ENCODE data around the gene CEP95.
A peak's percentile ranks its signal among the peaks of the same experiment; 100 is the strongest.
"Not testable (repeated sequence)": the region's sequence is repeated elsewhere in the genome, so short reads cannot be mapped to it uniquely, and the experiment has no call there.

Gene CEP95, protein sequence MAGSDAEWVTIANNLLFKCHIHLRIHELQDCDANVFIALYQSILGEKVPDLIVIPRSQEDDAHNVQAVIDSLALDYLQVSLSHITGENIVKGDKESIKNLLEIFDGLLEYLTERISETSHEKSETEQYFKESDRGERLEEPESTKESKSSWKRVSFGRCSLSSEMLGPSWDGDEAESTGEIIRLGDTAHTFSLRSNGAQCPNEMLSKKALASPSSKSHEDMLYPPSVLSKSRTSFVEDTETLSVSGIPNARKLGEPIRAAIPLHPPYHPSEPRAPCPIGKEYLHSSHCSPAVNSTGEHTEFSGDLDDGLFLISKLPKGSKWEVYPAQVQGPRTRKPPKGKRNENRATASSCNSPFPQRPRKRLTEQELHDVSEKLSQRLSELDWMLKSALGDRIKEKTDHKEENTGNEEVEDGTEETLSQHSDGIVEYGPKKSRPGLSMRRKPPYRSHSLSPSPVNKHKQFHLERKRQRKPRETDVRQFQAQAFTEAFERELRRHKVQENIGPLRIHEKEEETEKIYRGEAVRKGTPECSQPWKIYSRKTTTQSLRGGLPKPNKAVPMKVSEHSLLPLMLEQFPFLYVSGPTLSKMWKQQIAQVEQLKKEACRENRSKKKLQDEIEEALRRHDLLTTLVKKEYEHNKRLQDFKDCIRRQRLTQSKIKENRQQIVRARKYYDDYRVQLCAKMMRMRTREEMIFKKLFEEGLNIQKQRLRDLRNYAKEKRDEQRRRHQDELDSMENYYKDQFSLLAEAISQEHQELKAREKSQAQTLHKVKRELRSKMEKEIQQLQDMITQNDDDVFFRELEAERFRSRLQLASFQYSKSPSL

DNA sequence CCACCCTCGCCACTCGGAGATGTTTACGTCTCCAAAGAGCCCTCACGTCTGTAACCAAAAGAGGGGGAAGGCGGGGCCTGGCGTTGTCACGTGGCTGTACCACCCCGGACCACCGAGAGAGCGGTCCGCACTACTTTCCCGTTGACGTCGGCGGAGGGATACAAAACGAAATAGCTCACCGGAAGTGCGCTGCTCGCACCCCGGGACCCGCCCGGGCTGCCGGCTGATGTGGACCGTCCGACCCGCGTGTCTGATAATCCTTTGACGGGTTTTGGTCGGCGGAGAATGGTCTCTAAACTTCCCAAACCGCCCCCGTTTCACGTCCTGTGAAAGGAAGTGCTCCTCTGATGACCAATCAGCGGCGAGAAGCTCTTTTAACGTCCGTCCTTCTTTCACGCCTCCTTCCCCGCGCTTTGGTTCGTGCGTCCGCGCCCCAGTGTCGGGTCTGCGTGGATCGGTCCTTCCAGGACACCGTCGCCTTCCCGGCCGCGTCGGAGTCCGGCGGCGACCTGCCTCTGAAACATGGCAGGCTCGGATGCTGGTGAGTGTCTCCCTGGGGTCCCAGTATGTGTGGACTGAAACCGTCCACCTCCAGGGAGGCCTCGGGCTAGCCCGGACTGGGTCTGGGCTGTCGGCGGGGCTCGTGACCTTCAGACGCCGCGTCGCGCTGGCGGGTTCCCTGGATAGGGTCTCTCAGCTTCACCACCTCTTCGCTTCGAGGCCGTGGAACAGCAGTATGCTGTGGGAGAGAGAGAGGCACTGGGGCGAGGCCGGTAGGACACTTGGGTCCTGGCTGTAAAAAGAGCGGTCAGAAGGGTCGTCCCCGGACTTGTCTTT, at the start of gene CEP95:
CEP95 (plus strand) TSS at position 402 of the 837 bp plus-strand sequence; CDS start at position 523, 121 bp downstream.
- peak; percentile 93 for DNase-seq (ENCODE audit: low read depth in 2 of 2)

DNA sequence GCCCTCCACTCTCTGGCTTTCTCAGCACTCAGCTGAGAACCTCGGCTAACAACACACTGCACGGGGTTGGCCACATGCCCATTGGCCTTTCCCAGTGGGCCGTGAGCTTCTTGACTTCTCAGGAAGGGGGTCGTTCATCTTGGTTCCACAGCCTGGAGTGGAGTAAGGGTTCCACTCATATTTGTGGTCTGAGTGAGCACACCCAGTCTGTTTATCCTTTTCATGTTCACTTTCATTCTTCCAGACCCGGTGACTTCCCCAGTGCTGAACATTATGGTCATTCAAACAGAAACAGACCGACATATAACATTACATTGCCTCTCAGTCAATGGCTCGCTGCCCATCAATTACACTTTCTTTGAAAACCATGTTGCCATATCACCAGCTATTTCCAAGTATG, 49.6 kb upstream of the CEP95 start:
- no peak for DNase-seq (ENCODE audit: low read depth in 2 of 2)

DNA sequence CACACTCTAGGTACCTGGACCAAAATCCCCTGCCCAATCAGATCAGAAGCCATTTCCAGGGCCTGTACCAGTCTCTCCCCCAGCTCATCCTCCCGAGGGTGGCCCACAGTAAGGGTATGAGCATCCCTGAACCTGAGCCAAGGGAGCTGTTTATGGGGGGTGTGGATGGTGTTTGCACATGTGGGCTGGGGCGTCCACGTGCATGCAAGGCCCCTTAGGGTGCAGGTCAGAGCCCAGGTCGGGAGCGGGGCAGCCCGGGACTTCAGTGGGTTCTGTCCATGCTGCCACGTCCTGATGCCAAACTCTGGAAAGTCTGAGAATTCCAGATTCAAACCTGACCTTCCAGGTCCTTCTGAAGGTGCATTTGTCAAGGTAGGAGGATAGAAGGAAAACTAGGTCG, 48.0 kb upstream of the CEP95 start:
- DNase-seq (ENCODE audit: low read depth in 2 of 2), result no peak

DNA sequence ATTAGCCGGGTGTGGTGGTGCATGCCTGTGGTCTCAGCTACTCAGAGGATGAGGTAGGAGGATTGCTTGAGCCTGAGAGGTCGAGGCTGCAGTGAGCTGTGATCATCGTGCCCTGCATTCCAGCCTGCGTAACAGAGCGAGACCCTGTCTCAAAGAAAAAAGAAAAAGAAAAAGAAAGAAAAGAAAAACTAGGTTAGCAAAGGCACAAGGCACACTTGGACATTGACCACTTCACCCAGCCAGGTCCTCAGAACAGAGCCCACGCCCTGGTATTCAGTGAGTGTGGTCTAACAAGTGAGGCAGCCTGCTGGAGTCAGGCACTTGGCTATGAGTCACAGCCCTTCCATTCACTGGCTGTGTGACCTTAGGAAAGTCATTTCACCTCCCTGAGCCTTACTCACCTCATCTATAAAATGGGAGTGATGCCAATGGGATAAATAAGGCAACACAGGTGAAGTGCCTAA, 47.5 kb upstream of the CEP95 start:
- DNase-seq (ENCODE audit: low read depth in 2 of 2), result no peak

DNA sequence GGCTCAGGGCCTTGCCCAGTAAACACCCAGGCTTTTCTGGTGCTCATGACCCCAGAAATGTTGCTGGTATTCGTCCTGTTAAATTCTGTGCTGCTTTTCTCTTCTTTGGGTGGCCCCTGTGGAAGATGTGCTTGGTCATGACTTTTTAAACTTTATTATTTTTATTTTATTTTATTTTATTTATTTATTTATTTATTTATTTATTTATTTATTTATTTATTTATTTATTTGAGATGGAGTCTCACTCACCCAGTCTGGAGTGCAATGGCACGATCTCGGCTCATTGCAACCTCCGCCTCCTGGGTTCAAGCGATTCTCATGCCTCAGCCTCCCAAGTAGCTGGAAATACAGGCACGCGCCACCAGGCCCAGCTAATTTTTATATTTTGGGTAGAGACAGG, 47.0 kb upstream of the CEP95 start:
- DNase-seq (ENCODE audit: low read depth in 2 of 2), result not testable (repeated sequence)

DNA sequence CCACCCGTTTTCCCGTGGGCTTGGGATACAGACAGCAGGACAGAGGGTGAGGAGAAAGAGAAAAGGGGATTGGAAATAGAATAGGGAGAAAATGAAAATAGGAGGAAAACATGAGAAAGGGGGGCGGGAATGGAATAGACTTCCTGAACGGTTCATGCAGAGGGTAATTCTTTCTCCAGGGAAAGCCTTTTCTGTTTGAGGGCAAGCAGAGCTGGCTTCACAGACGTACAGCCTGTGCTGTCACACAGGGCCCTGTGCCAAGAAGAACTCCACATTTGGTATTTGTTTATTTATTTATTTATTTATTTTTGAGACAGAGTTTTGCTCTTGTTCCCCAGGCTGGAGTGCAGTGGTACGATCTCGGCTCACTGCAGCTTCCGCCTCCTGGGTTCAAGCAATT, 45.8 kb upstream of the CEP95 start:
- DNase-seq (ENCODE audit: low read depth in 2 of 2), result no peak

DNA sequence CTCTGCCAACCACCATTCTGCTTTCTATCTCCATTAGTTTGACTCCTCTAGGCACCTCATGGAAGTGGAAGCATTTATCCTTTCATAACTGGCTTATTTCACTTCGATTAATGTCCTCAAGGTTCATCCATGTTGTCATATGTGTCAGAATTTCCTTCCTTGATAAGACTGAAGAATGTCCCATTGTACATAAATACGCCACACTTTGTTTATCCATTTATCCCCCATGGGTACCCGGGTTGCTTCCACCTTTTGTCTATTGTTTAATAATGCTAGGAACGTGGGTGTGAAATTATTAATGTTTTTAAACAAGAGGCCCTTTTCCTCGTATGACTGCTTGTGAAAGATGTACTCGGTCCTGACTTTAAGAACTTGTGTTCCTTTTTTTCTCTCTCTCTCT, 45.0 kb upstream of the CEP95 start:
- no peak for DNase-seq (ENCODE audit: low read depth in 2 of 2)

DNA sequence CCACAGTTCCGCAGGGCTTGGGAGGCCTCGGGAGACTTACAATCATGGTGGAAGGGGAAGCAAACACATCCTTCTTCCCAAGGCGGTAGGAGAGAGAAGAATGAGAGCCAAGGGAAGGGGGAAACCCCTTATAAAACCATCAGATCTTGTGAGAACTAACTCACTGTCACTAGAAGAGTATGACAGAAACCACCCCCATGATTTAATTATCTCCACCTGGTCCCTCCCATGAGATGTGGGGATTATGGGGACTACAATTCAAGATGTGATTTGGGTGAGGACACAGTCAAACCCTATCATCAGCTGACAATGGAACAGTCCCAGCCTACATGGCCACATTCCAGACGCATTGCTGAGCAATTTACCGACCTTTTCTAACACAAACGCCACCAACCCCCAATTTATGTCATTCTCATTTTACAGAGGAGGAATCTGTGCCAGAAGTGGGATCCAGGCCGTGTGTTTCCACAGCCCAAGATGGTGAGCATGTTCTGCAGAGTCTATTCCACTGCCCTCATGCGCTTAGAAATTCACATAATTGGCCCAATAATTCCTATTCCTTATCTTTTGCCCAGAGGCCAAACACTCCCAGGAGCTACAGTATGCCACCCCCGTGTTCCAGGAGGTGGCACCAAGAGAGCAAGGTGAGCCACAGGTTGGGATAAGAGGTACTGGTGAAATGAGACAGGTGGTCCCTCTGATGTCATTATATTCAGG, 40.6 kb upstream of the CEP95 start:
- DNase-seq (ENCODE audit: low read depth in 2 of 2), result no peak

DNA sequence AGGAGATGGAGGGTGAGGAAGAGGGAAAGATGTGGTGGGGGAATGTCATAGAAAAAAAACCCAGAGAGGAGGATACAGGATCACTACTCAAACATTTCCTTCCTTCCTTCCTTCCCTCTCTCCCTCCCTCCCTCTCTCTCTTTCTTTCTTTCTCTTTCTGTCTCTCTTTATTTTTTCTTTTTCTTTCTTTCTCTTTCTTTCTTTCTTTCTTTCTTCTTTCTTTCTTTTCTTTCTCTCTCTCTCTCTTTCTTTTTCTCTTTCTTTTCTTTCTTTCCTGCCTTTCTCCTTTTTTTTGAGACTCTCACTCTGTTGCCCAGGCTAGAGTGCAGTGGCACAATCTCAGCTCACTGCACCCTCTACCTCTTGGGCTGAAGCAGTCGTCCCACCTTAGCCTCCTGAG, 39.9 kb upstream of the CEP95 start:
- DNase-seq (ENCODE audit: low read depth in 2 of 2), result not testable (repeated sequence)

DNA sequence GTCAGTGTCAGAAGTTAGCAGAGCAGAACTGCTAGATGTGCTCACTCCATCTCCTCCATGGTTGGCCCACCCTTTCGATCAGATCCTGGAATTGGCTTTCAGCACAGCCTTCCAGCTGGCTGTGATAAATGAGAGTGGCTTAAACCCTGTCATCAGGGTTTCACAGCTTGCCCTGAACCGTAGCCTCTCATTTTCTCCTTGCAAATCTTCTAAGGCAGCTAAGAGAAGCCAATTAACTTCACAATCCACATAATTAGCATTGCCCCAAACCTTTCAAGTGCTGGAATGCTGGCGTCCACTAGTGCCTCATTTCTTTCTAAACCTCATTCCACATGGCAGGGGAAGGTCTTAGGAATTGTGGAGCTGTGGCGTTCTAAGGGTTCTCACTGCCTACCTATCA, 36.2 kb upstream of the CEP95 start:
- no peak for DNase-seq (ENCODE audit: low read depth in 2 of 2)

DNA sequence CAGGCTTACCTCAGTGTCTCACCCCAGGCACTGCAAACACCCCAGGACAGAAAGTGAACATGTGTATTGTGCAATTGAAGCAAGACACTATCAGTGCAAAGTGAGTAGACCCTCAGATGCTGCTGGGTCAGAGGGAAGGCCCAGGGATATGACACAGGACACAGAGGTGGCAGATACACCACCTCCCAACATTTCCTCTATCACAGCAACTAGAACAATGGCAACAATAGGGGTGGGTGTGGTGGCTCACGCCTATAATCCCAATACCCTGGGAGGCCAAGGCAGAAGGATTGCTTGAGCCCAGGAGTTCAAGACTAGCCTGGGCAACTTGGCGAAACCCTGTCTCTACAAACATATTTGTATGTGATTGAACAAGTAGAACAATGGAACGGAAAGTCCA, 35.3 kb upstream of the CEP95 start:
- no peak for DNase-seq (ENCODE audit: low read depth in 2 of 2)

DNA sequence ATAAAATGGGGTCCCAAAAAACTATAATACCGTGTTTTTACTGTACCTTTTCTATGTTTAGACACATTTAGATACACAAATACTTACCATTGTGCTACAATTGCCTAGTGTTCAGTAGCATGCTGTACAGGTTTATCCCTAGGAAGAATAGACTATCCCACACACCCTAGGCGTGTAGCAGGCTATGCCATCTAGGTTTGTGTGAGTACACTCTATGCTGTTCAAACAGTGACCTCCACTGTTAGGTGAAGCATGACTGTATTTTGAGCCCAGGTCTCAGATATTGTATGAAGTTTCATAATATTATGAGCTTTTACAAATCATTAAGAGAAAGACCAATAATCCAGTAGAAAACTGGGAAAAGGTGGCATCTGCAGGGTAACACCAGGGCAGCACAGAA, 34.2 kb upstream of the CEP95 start:
- DNase-seq (ENCODE audit: low read depth in 2 of 2), result no peak

DNA sequence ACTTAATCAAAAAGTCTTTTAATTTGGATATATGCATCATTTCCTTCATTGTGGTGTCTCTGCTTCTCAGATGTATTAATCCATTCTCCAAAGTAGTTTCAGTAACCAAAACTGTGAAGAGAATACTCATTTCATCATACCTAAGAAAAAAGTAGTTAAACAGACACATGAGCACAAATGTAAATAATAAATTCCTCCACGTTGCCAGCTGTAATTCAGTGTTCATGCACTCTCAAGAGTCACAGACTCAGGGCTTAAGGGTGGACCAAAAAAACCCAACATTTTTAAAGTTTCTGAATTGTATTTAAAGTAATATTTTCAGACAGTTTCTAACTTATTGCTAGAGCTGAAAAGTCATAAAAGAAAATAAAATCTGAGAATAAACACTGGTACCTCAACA, 28.9 kb upstream of the CEP95 start:
- DNase-seq (ENCODE audit: low read depth in 2 of 2), result no peak

DNA sequence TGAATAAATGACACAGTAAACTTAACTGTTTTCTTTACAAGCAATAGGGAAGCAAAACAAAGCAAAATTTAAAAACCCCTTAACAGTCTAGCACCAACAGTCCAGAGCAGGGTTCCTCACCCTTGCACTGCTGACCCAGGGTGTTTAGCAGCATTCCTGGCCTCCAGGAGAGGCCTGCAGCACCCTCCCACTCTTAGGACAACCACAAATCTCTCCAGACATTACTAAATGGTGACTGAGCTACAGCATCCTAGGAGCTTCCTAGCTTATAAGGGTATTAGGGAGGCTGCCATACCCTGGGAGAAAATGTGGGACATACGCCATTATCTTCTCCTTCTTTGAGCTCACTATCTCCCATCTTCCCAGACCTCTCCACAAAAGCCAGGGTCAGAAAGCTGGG, 25.8 kb upstream of the CEP95 start:
- no peak for DNase-seq (ENCODE audit: low read depth in 2 of 2)

DNA sequence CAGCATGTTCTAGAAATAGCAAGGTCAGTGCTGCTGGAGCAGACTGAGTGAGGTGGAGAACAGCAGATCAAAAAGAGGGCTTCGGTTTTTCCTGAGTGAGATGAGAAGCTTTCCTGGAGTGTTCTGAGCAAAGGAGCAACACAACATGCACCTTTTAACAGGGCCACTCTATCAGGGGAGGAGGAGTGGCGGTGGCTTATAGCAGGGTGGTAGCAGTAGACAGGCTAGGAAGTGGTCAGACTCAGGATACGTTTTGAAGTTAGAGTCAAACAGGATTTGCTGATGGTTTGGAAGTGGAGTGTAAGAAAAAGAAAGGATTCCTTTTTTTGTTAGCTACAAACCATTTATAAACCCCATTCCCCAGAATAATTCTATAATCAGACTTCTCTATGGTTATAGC, 22.4 kb upstream of the CEP95 start:
- no peak for DNase-seq (ENCODE audit: low read depth in 2 of 2)

DNA sequence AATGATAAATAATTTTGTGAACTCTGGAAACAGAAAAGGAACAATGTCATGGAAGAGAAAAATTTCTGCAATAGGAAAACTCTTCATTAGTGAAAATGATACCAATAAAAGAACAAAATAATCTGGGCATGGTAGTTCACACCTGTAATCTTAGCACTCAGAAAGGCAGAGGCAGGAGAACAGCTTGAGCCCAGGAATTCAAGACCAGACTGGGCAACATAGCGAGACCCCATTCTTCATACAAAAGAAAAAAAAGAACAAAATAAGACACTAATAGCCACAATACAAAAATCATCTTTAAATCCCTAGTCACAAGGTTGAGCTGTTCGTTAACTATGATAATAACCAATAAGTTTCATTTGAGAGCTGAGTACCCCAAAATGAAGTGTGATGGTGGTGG, 18.5 kb upstream of the CEP95 start:
- DNase-seq (ENCODE audit: low read depth in 2 of 2), result no peak

DNA sequence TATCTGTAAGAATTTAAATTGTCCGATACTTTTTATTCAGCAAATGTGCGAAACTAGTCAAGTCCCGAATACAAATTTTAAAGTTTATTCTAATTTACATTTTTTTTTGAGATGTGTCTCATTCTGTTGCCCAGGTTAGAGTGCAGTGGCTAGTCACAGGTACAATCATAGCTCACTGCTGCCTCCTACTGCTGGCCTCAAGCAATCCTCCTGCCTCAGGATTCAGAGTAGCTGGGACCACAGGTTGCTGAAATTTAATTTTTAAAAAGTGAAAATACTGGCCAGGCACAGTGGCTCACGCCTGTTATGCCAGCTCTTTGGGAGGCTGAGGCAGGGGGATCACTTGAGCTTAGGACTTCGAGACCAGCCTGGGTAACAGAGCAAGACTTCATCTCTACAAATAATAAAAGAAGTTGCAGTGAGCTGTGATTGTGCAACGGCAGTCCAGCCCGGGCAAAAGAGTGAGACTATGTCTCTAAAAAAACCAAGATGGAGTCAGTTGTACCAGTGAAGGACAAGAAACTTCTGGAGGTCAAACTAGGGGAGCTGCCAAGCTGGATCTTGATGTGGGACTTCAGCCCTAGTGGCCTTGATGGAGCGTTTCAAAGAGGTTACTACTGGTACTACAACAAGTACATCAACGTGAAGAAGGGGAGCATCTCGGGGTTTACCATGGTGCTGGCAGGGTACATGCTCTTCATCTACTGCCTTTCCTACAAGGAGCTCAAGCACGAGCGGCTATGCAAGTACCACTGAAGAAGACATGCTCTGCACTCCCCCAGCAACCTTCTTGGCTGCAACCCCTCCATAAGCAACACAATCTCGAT, 15.5 kb upstream of the CEP95 start:
- peak in 1 of 2 donors; percentile 45 for DNase-seq (ENCODE audit: low read depth in 2 of 2)

DNA sequence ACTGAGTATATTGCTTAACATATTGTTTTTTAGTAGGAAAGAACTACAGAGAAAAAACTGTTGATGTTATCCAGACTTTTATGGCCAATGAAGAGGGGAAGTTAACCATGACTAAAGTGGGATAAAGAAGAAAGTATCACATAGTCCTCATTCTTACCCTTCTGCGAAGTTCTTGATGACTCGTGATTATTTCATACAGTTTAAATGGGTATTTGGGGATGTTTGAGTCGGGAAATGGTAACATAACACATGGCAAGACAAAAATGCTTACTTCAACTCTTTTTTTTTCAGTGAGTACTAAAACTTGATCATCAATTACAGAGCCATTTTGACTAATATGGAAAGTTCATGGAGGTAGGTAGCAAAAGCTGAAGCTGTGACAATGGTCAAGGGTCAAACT, 14.8 kb upstream of the CEP95 start:
- DNase-seq (ENCODE audit: low read depth in 2 of 2), result no peak

DNA sequence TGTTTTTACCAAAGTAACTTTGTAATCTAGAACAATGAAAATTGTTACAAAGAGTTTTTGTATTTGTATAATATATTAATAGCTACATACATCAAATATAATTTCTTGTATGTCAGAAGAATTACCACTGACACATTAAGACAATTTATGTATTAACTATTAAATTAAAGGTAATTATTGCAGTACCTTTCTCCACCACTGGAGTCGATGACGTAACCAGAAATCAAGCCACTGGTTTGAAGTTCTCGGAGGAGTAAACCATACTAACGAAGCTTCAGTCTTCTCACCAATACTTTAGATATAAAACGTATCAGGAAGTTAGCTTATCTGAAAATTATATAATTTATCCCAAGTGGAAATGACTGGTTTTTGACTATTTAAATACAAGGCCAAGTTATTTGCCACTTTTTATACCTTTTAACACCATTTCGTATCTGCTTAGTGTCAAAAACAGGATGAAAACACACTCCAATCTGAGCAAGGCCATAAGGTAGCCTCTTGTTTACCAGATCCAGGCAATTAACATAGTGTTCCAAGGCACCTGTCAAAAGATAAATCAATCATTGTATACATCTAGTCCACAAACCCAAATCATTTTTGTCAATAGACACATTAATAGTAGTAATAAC, 14.2 kb upstream of the CEP95 start:
- DNase-seq (ENCODE audit: low read depth in 2 of 2), result no peak

DNA sequence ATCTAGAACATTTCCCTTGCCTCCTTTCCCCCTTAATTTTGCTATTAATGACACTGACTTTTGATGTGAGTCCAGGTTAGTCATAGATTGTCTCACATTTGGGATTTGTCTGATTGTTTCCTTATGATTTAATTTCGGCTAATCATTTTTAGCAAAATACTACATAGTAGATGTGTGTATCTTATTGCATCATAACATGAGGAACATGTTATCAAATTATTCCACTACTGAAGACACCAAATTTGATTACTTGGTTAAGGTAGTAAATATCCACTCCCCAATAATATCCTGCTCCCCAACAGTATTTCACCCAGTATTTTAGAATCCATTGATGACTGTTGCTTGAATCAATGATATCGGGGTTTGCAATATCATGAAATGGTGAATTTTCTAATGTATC, 12.7 kb upstream of the CEP95 start:
- DNase-seq (ENCODE audit: low read depth in 2 of 2), result no peak

All from stimulated activated CD4-positive, alpha-beta T cell treated with anti-CD3 and anti-CD28 coated beads, Interleukin-4, amount 100 ng/mL, for 48 hours (primary cell).